GM12892 (cell line): Measurements from ENCODE around the gene NKX2-1.
"Not testable (repeated sequence)": the region's sequence is repeated elsewhere in the genome, so short reads cannot be mapped to it uniquely, and the experiment has no call there.

ENCODE experiments used
- POLR2A ChIP-seq: IDR thresholded peaks from 2 replicates; pipeline ENCODE4 v1.6.1; 2011; ENCODE audit warnings: low read depth, low read length, control low read depth
- TAF1 ChIP-seq: IDR thresholded peaks from 2 replicates; pipeline ENCODE4 v1.6.1; 2011; ENCODE audit warnings: low read depth, mild to moderate bottlenecking, control low read depth, low read length, borderline replicate concordance

- TF ChIP-seq TAF1, POLR2A: not testable (repeated sequence)
These were observed 44.0 kb downstream of the NKX2-1 start for GRCh38 chr14:36476061-36476460.
